HepG2 (cell line): ENCODE data around the gene CRY1. TPM values are rescaled to one million over a fixed set of nuclear protein-coding genes. Genes with fewer than 3 reads are reported as not detected.
"Not testable (repeated sequence)": the region's sequence is repeated elsewhere in the genome, so short reads cannot be mapped to it uniquely, and the experiment has no call there.

ENCODE experiments used
- ATAC-seq: fragments of 200-7000 bp; cut with Tn5 transposase; 3 replicates; pipeline ENCODE4 v1.9.1; 2020; ENCODE audit warnings: mild to moderate bottlenecking, moderate library complexity
- BruUV-seq: library from RNA; stranded (reverse); fragments of 400-500 nt; replicated peaks from 2 replicates; lab custom pipeline; 2021; lab: Mats Ljungman, UMichigan
- CTCF ChIA-PET: fragments of 300-600 bp; formaldehyde crosslinking; extraction: SDS; loops from one replicate; lab custom pipeline; 2021; ENCODE audit warnings: low total read pairs, inconsistent platforms, low intra/inter-chr PET ratio; lab: Yijun Ruan, JAX
- POLR2A ChIA-PET: fragments of 350-600 bp; sonication (Branson Sonifier 250); formaldehyde crosslinking; loops from one replicate; lab custom pipeline; 2020; ENCODE audit warnings: antibody characterized with exemption, inconsistent platforms; lab: Yijun Ruan, JAX
- DNase-seq: peaks from one replicate; pipeline ENCODE4 v3.0.0-alpha.2; 2015; ENCODE audit warnings: low spot score
- FAIRE-seq: peaks from 3 replicates; lab custom pipeline; 2011; peaks lifted over from hg19 to GRCh38; lab: Jason Lieb, UNC
- H2AFZ ChIP-seq: one replicate; pipeline ENCODE4 v1.6.1; 2011; ENCODE audit warnings: low read length, inconsistent platforms
- H3K27ac ChIP-seq: fragments of 300-600 bp; 3 replicates; pipeline ENCODE4 v1.8.0; 2011; ENCODE audit warnings: mixed run types, mild to moderate bottlenecking, mixed read lengths, low read length, inconsistent platforms; ENCODE audit not compliant: insufficient read depth; ENCODE audit errors: extremely low read length
- H3K27me3 ChIP-seq, 2 experiments: fragments of 200-600 bp in 1 of 2; 2 replicates in 1 of 2; 3 replicates in 1 of 2; pipeline versions ENCODE4 v1.6.0 to v1.8.0; 2011; ENCODE audit warnings: low read length in 2 of 2, mild to moderate bottlenecking in 2 of 2, moderate library complexity in 2 of 2, inconsistent platforms in 1 of 2; ENCODE audit not compliant: insufficient read depth in 2 of 2, control insufficient read depth in 1 of 2
- H3K36me3 ChIP-seq, 2 experiments: fragments of 200-600 bp in 1 of 2; replicated peaks in 1 of 2; 2 replicates in 1 of 2; 3 replicates in 1 of 2; pipeline versions ENCODE4 v1.5.1 to v1.8.0; 2011; ENCODE audit warnings: low read length in 2 of 2, inconsistent platforms in 1 of 2; ENCODE audit not compliant: insufficient read depth in 2 of 2, control insufficient read depth in 1 of 2
- H3K4me1 ChIP-seq: 2 replicates; pipeline ENCODE4 v1.5.1; 2012; ENCODE audit warnings: low read length, inconsistent platforms; ENCODE audit not compliant: insufficient read depth
- H3K4me2 ChIP-seq: 2 replicates; pipeline ENCODE4 v1.6.0; 2011; ENCODE audit warnings: low read depth, low read length, inconsistent platforms
- H3K4me3 ChIP-seq, 3 experiments: fragments of 200-600 bp in 1 of 3; sonication (generic), shearing (Covaris generic) in 1 of 3; replicated peaks in 1 of 3; 2 replicates each; pipeline ENCODE4 v1.5.1; 2011 to 2016; ENCODE audit warnings: low read length in 3 of 3, inconsistent platforms in 2 of 3, low read depth in 2 of 3, mild to moderate bottlenecking in 2 of 3, control low read depth in 1 of 3, mixed read lengths in 1 of 3; ENCODE audit not compliant: insufficient read depth in 1 of 3
- H3K79me2 ChIP-seq: one replicate; pipeline ENCODE4 v1.6.1; 2011; ENCODE audit warnings: low read length, inconsistent platforms; ENCODE audit not compliant: insufficient read depth
- H3K9ac ChIP-seq: 2 replicates; pipeline ENCODE4 v1.6.0; 2011; ENCODE audit warnings: mild to moderate bottlenecking, low read depth, low read length, inconsistent platforms; ENCODE audit not compliant: insufficient read depth
- H3K9me3 ChIP-seq: 2 replicates; pipeline ENCODE4 v1.5.1; 2012; ENCODE audit warnings: mild to moderate bottlenecking, low read length
- H4K20me1 ChIP-seq: 2 replicates; pipeline ENCODE4 v1.6.0; 2011; ENCODE audit warnings: inconsistent platforms, mild to moderate bottlenecking, low read length, moderate library complexity; ENCODE audit not compliant: insufficient read depth
- CTCF ChIP-seq: sonication (generic); formaldehyde crosslinking; IDR thresholded peaks from 2 replicates; pipeline ENCODE4 v1.5.0; 2020; ENCODE audit warnings: mild to moderate bottlenecking, missing genetic modification reagents, moderate library complexity
- MED8 ChIP-seq: sonication (generic); formaldehyde crosslinking; IDR thresholded peaks from 2 replicates; pipeline ENCODE4 v1.8.1; 2023; ENCODE audit warnings: mild to moderate bottlenecking, missing genetic modification reagents; ENCODE audit not compliant: insufficient replicate concordance
- PPARG ChIP-seq: conservative IDR thresholded peaks from 2 replicates; pipeline ENCODE4 v1.6.1; 2016; ENCODE audit warnings: missing biosample characterization, missing genetic modification reagents
- SMC3 ChIP-seq: IDR thresholded peaks from 2 replicates; pipeline ENCODE4 v1.6.1; 2011; ENCODE audit warnings: low read length, improper control_type of control experiment
- STAG1 ChIP-seq: sonication (generic); formaldehyde crosslinking; IDR thresholded peaks from 2 replicates; pipeline ENCODE4 v1.4.0; 2020; ENCODE audit warnings: missing genetic modification reagents
- ZNF282 ChIP-seq: fragments of 450-650 bp; IDR thresholded peaks from 2 replicates; pipeline ENCODE4 v1.6.1; 2018; ENCODE audit not compliant: partially characterized antibody
- ZNF530 ChIP-seq: sonication (generic); formaldehyde crosslinking; IDR thresholded peaks from 2 replicates; pipeline ENCODE4 v1.5.0; 2020; ENCODE audit warnings: low read depth, mild to moderate bottlenecking, missing genetic modification reagents
- WGBS: methylation state at CpG from one replicate; pipeline ENCODE4 v1.1.6; 2017; ENCODE audit warnings: low lambda C conversion rate; 5-methylcytosine and 5-hydroxymethylcytosine counted together
- in situ Hi-C: cut with HindIII; loops from 2 replicates; pipeline ENCODE4 v1.10.0; 2017; ENCODE audit warnings: low pct_unique_long_range_greater_than_20kb; ENCODE audit not compliant: extremely low pct_ligation_motif_present
- intact Hi-C: fragments of 100-400 bp; cut with micrococcal nuclease; formaldehyde crosslinking; loops from one replicate; pipeline ENCODE4 v1.10.0; 2022; ENCODE audit not compliant: unreplicated experiment
- polyA plus RNA-seq, 8 experiments: library from polyadenylated mRNA; depleted of rRNA in 3 of 8; stranded (reverse) in 7 of 8; unstranded in 1 of 8; fragments of >200 nt; fragmentation: Illumina TruSeq in 4 of 8; extraction: Trizol in 4 of 8; gene quantifications; 2 replicates each; pipeline versions ENCODE4 v1.2.1 to v1.2.3, GENCODE V29; 2011 to 2016; ENCODE audit warnings: low read depth in 4 of 8, missing spikeins in 1 of 8, mixed read lengths in 1 of 8; ENCODE audit not compliant: insufficient read depth in 1 of 8
- total RNA-seq, 5 experiments: library from RNA; depleted of rRNA; stranded (reverse); fragments of >200 nt; fragmentation: Illumina TruSeq; extraction: Trizol; gene quantifications; 2 replicates each; pipeline ENCODE4 v1.2.3, GENCODE V29; 2016; ENCODE audit warnings: low read depth in 1 of 5

Gene CRY1
- total and polyA plus RNA-seq, 2 of the 13 experiments (the other 11 are each of a cell fraction or from before 2014, with no cell fraction given) = 11.4 to 13.9 TPM

- no peaks in the 10 kb centered on the region for H3K27me3 ChIP-seq
- no peak overlapping the region; the same call in 1 of the 2 replicates for H3K4me2 ChIP-seq
Measured at GRCh38 chr12:107079172-107080011, 14.0 kb downstream of the CRY1 start.

GRCh38 chr12:107073266-107073665 lies 20.1 kb downstream of the CRY1 start:
- H3K4me1 ChIP-seq, CTCF ChIA-PET, H2AFZ ChIP-seq, DNase-seq, FAIRE-seq, in situ Hi-C loops, H4K20me1 ChIP-seq, H3K36me3 ChIP-seq, H3K4me2 ChIP-seq, H3K4me3 ChIP-seq, BruUV-seq, H3K79me2 ChIP-seq, POLR2A ChIA-PET, H3K9me3 ChIP-seq, ATAC-seq, H3K27ac ChIP-seq, H3K27me3 ChIP-seq, intact Hi-C loops, H3K9ac ChIP-seq: not testable (repeated sequence)
- 88% methylated on average over 5 of the region's 5 CpGs for WGBS

More at GRCh38 chr12:107079172-107080011, 14.0 kb downstream of the CRY1 start:
- in situ Hi-C loops = no loop called here
- peaks cover 17% of the 10 kb centered on the region for H3K4me1 ChIP-seq
- CTCF ChIA-PET = interaction anchor here (1.2 kb wide), 1 partner anchor 26 kb away, joined by 3 read pairs; no protein-coding TSS in a partner anchor
- no peak; the same call in 2 of the 3 replicates for ATAC-seq
- intact Hi-C loops = no loop called here
- H3K9me3 ChIP-seq = no peaks in the 10 kb centered on the region
- peak; percentile 24 for DNase-seq
- peaks cover 6% of the 10 kb centered on the region for H3K79me2 ChIP-seq
- FAIRE-seq = peak; percentile 64
- WGBS = 96% methylated on average over 2 of the region's 2 CpGs
- H3K9ac ChIP-seq = no peak overlapping the region
- H3K27ac ChIP-seq = no peak overlapping the region
- TF ChIP-seq PPARG (CRISPR knock-in tag) (0 out of 2 replicates have a peak, but pooled peaks have one; percentile 26), SMC3 (peak; percentile 16; the same call in 1 of the 2 replicates), CTCF (CRISPR knock-in tag) (0 out of 2 replicates have a peak, but pooled peaks have one; percentile 32), ZNF282 (no peak), MED8 (no peak), STAG1 (CRISPR knock-in tag) (peak; percentile 22; the same call in 1 of the 2 replicates), ZNF530 (CRISPR knock-in tag) (no peak)
- H2AFZ ChIP-seq = no peak overlapping the region
- no peaks in the 10 kb centered on the region for H3K36me3 ChIP-seq
- H4K20me1 ChIP-seq = no peaks in the 10 kb centered on the region
- no peak overlapping the region for H3K4me3 ChIP-seq
- no TSS peak for BruUV-seq
- POLR2A ChIA-PET = no interaction called here
